ENCODE results near the gene PLOD1.
A peak's percentile ranks its signal among the peaks of the same experiment; 100 is the strongest.
"Not testable (repeated sequence)": the region's sequence is repeated elsewhere in the genome, so short reads cannot be mapped to it uniquely, and the experiment has no call there.

Gene PLOD1

DNA sequence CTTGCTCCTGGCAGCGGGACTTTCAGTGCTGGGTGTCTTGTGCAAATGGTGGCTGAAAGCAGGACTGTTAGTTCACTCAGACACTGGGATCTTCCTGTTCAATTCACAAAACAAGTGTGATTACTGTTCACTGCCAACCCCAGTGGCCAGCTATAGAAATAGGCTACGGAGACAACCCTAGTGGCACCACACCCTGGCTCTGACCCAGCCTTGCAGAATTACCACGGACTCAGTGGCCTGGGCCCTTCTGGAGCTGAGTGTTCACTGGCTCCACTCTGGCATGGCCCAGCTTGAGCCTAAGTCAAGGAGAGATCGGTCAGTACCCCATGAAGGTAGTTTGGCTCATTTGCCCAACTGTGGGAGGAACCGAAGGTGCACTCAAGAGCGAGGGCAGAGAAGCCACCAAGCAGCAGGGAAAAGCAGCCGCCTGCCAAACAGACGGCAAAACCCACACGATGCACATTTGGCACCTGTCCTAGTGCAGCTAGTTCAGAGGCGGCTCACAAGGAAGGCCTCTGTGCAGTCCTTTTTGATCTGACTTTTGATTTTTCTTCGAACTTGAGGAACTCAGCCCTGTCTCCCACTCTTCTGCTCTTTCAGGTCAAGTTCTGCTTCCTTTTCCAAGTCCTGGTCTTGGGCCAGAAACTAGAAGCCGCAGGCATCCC lies 14.1 kb upstream of the PLOD1 start:
- H3K27ac Mint-ChIP-seq, result peak overlapping the region; percentile 43
- no peaks in the 10 kb centered on the region for H3K9me3 Mint-ChIP-seq
- no peaks in the 10 kb centered on the region for H3K27me3 Mint-ChIP-seq (ENCODE audit: low read depth, poor library complexity)
- TF ChIP-seq, protein P1, sequence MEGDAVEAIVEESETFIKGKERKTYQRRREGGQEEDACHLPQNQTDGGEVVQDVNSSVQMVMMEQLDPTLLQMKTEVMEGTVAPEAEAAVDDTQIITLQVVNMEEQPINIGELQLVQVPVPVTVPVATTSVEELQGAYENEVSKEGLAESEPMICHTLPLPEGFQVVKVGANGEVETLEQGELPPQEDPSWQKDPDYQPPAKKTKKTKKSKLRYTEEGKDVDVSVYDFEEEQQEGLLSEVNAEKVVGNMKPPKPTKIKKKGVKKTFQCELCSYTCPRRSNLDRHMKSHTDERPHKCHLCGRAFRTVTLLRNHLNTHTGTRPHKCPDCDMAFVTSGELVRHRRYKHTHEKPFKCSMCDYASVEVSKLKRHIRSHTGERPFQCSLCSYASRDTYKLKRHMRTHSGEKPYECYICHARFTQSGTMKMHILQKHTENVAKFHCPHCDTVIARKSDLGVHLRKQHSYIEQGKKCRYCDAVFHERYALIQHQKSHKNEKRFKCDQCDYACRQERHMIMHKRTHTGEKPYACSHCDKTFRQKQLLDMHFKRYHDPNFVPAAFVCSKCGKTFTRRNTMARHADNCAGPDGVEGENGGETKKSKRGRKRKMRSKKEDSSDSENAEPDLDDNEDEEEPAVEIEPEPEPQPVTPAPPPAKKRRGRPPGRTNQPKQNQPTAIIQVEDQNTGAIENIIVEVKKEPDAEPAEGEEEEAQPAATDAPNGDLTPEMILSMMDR (IDR thresholded peaks at IDR 0.05), result no peak
- peaks cover 46% of the 10 kb centered on the region for H3K36me3 Mint-ChIP-seq (ENCODE audit: low read depth)
- H3K4me1 Mint-ChIP-seq, result peaks cover 42% of the 10 kb centered on the region
- no peak overlapping the region for H3K4me3 Mint-ChIP-seq
- no peak for DNase-seq

DNA sequence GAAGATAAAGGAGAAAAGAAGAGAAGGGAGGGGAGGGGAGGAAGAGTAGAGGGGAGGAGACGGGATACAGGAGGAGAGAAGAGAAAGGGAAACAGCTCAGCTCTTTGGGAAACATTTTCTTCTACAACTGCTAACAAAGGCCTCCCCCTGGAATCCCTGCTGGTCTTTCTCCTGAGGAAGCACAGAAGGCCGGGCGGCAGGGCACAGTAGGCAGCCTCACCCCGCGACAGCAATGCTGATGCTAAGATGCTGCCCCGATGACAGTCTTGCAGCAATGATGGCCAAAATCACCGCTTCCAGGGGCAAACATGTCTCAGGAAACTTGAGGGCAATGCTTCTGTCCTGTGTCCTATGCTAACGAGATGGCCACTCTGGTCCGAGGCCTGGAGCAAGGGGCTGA lies 13.5 kb upstream of the PLOD1 start:
- no peaks in the 10 kb centered on the region for H3K9me3 Mint-ChIP-seq
- H3K27me3 Mint-ChIP-seq (ENCODE audit: low read depth, poor library complexity), result no peaks in the 10 kb centered on the region
- H3K36me3 Mint-ChIP-seq (ENCODE audit: low read depth), result peaks cover 46% of the 10 kb centered on the region
- no peak overlapping the region for H3K4me3 Mint-ChIP-seq
- H3K4me1 Mint-ChIP-seq, result peaks cover 42% of the 10 kb centered on the region
- TF ChIP-seq, protein P1 (IDR thresholded peaks at IDR 0.05), result no peak
- H3K27ac Mint-ChIP-seq, result no peak overlapping the region
- DNase-seq, result no peak

DNA sequence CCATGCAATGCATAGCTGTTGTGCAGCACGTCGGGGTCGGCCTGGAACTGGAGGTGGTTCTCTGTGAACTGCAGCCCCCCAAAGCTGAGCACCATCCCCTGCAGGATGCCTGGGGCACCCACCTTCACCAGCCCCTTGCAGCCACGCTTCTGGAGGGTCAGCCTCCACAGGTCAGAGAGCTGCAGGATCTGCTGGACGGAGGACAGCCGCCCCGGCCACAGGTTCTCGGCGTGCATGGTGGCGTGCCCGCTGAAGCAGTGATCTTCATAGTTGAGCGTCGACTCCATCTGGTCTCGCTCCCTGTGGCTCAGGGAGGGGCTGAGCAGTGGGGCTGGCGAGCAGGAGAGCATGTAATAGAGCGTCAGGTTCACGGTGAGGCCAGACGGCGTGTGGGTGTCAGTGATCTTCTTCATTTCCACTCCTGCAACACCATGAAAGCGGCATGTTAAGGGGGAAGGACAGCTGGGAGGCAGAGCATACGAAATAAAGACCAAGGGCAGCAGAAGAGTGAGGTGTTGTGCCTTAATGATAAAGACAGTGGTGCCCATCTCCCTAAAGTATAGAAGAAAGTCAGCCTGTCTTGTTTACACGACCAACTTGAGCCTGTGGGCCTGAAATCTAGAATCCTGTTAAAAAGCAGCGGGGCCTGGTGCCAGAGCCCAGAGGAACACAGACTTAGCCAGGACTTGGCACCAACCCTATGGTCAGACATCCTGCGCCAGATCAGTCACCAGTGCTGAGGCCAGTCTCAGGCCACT lies 11.3 kb upstream of the PLOD1 start:
- no peaks in the 10 kb centered on the region for H3K9me3 Mint-ChIP-seq
- no peak for DNase-seq
- peak overlapping the region; percentile 88 for H3K4me3 Mint-ChIP-seq
- peaks cover 41% of the 10 kb centered on the region for H3K36me3 Mint-ChIP-seq (ENCODE audit: low read depth)
- H3K4me1 Mint-ChIP-seq, result peaks cover 60% of the 10 kb centered on the region
- no peak overlapping the region for H3K27ac Mint-ChIP-seq
- TF ChIP-seq, protein P1 (IDR thresholded peaks at IDR 0.05), result no peak
- H3K27me3 Mint-ChIP-seq (ENCODE audit: low read depth, poor library complexity), result no peaks in the 10 kb centered on the region

DNA sequence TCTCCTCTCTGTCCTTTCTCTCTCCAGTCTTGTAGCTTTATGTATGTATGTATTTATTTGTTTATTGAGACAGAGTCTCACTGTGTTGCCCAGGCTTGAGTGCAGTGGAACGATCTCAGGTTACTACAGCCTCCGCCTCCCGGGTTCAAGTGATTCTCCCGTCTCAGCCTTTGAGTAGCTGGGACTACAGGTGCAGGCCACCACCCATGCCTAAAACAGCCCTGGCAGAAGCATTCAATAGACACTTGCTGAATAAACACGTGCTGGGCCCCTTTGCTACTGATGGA lies 10.7 kb upstream of the PLOD1 start:
- Mint-ChIP-seq H3K4me1 (peaks cover 60% of the 10 kb centered on the region), H3K27me3 (ENCODE audit: low read depth, poor library complexity) (no peaks in the 10 kb centered on the region), H3K36me3 (ENCODE audit: low read depth) (peaks cover 41% of the 10 kb centered on the region), H3K4me3 (peak overlapping the region; percentile 88), H3K9me3 (no peaks in the 10 kb centered on the region), H3K27ac (no peak overlapping the region)
- DNase-seq, result no peak
- TF ChIP-seq, protein P1 (IDR thresholded peaks at IDR 0.05), result no peak

DNA sequence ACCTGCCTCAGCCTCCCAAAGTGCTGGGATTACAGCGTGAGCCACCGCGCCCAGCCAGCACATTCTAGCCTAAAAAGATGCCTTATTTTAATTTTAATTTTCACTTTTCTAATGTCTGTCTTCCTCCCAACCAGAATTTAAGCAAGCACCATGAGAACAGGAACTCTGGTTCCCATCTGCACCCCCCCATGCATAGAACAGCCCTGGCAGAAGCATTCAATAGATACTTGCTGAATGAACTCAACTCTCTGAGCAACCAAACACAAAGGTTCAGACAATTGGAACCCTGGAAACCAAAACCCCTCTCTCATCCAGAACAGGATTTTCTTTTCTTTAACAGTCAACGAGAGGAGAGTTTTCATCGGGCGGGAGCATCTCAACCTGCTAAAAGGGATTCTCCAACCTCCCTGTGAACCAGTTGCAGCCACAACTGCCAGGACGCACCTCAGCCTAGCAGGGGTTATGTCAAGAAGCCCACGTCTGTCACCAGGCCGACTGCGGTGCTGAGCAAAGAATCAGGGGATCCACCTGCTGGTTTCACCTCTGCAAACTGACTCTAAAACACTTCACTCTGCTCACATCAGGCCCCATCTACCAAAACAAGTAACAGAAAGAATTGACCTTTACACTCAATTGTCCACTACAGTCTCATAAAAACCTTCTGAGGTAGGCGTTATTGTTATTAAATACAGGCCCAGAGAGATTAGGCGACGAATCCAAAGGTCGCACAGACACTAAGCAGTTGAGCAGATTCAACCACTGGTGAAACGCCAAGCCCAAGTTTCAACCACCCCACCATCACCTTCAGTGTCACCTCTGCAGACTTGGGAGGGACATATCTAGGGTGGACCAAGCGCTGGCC lies 10.0 kb upstream of the PLOD1 start:
- H3K36me3 Mint-ChIP-seq (ENCODE audit: low read depth), result peaks cover 37% of the 10 kb centered on the region
- H3K4me1 Mint-ChIP-seq, result peaks cover 65% of the 10 kb centered on the region
- H3K27me3 Mint-ChIP-seq (ENCODE audit: low read depth, poor library complexity), result no peaks in the 10 kb centered on the region
- peak overlapping the region; percentile 88 for H3K4me3 Mint-ChIP-seq
- TF ChIP-seq, protein P1 (IDR thresholded peaks at IDR 0.05), result no peak
- no peak for DNase-seq
- no peaks in the 10 kb centered on the region for H3K9me3 Mint-ChIP-seq
- H3K27ac Mint-ChIP-seq, result peak overlapping the region; percentile 93

DNA sequence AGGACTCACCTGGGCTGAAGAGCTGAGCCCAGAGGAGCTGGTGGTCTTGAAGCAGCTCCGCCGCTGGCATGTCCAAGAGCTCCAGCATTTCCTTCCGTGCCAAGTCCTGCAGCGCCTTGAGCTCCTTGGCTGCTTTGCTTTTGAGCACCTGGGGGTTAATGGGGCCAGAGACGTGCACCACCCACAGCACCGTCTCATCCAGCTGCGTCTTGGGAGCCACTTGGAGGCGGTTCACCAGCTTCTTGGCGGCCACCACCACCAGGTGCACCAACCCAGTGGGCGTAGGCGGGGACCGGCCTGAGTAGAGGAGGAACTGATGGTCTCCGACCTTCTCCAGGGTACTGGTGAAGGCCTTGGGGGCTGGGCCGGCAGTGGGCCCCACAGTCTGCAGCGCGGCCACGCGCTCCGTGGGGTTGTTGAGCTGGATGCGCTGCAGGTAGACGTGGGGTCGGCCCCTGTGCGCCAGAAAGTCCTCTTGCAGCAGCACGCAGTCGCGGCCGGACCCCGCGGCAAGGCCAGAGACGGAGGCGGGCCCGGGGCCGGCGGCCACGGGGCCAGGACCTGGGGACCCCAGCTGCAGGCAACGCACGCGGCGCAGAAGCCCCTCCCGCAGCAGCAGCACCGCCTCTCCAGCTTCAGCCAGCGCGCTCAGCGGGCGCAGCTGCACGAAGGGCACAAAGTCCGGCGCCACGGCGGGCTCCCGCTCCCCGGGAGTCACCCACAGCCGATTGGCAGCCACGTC lies 9.2 kb upstream of the PLOD1 start:
- H3K36me3 Mint-ChIP-seq (ENCODE audit: low read depth), result peaks cover 29% of the 10 kb centered on the region
- not testable (repeated sequence) for DNase-seq; H3K27me3 Mint-ChIP-seq (ENCODE audit: low read depth, poor library complexity); H3K27ac Mint-ChIP-seq; H3K9me3 Mint-ChIP-seq
- H3K4me3 Mint-ChIP-seq, result peak overlapping the region; percentile 88
- H3K4me1 Mint-ChIP-seq, result peaks cover 66% of the 10 kb centered on the region

All from nephron progenitor cell (in vitro differentiated cells).